ENCODE measurements around the gene LCE6A.

Gene LCE6A, protein sequence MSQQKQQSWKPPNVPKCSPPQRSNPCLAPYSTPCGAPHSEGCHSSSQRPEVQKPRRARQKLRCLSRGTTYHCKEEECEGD

DNA sequence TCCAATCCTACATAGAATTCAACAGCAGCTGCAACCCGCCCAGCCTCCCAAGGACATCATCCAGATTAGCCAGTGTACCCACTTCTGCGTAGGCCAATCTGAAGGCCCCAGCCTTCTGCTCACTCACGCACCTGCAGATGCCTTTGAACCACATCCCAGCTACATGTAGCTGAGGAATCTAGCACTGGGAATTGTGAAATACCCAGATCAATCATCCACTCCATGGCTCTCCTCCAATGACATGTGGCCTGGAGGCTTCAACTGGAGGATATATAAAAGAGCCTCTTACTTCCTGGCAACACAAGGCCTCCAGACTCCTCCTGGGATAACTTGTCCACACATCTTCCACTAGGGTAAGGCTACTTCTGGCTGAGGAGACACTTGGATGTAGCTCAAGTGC lies at the start of gene LCE6A:
TSS of gene LCE6A (plus strand) at position 301 of the 400 bp plus-strand sequence. CDS start 665 bp downstream, outside the sequence.
- no peak for DNase-seq

DNA sequence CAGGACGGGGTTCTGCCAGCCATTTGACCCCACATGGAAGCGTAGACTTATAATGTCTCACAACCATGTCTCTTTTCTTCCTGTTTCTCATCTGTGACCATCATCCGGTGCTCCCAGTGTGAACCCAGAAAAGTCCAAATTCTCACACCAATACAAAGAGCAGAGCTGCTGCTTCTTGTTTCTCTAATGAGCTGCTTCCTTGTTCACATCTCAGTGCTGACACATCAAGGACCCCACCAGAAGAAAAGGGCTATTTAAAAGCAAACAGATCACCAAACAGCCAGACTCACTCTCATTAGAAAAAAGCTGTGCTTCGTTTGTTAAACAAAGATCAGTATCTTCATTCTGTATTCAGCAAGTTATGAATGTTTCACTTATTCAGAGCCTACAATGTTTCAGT lies 47.0 kb upstream of the LCE6A start:
- DNase-seq: no peak

DNA sequence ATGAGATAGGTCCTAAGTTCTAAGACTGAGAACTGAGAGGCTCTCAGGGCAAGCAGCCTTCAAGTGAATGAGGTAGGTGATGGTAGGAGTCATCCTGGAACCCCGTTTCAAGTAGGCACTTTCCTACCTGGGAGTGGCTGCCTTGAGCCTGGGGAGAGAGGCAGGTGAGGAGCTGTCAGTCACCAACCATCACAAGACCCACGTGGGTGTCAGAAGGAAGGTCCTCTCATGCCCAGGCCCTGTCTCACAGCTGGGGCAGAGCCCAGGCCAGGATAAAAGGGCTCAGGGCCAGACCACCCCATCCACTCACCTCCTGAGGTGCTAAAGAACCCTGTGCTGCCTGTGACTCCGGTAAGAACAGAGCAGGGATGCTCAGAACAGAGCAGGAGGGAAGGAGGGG lies 46.2 kb upstream of the LCE6A start, which contains the start of gene LCE1D:
TSS of gene LCE1D (plus strand) at position 301 of the 400 bp plus-strand sequence. CDS start 1,074 bp downstream, outside the sequence.
- no peak for DNase-seq

DNA sequence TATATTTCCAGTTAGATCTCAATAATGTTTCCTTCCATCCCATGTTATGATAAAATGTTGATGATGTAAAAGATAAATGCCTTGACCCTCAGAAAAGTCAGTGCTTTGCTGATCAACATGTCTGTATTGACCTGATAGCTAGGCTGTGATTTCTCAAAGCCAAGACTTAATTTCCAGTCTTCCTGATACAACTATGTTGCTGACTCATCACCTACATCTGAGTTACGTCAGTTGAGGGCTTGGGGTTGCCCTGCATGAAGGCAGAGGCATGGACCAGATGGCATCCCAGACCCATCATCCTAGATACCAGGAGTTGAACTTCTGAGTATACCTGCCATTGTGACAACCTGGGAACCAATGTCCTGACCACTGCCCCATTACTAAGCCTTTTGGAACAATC lies 41.3 kb upstream of the LCE6A start:
- DNase-seq: no peak

DNA sequence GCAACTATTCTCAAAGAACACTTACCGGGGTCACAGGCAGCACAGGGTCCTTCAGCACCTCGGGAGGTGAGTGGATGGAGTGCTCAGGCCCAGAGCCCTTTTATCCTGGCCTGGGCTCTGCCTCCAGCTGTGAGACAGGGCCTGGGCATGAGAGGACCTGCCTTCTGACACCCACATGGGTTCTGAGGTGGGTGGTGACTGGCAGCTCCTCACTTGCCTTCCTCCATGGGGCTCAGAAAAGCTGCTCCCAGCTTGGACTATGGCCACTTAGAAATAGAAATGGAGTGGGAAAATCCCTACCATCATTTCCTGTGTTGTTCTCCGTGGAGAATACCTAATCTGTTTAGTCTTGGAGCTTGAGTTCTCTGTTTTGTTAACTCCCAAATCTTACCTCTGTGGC lies 36.1 kb upstream of the LCE6A start, which contains the start of gene LCE1C:
TSS of gene LCE1C (minus strand) at position 76 of the 400 bp plus-strand sequence. CDS start 1,173 bp downstream, outside the sequence.
- no peak for DNase-seq

DNA sequence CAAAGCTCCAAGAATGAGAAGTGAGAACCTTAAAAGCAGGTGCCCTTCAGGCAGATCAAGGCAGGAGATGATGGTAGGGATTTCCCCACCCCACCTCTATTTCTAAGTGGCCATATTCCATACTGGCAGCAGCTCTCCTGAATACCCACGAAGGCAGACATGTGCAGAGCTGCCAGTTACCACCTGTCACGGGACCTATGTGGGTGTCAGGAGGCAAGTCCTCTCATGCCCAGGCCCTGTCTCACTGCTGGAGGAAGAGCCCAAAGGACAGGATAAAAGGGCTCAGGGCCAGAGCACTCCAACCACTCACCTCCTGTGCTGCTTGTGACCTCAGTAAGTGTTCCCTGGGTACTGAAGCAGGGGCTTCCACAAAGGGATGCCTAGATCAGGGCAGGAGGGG lies 31.6 kb upstream of the LCE6A start:
- DNase-seq: no peak

DNA sequence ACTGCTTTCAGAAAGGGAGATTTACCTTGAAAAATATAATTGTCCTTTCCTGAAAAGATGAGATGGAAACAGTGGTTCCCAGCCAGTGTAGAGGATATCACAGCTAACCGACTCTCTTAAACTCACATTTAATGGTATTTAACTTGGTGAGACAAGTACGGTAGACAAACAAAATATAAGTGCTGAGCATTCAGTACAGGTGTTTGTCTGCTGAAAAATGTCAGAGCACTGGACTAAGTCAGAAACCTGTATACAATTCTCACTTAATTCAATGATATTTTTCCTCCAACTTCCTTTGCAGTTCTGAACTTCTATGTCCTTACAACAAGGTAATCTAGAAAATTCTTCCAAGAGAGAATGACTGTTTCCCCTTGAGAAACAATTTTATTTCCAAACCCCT lies 31.0 kb upstream of the LCE6A start, which contains the start of gene LCE1B:
TSS of gene LCE1B (plus strand) at position 301 of the 400 bp plus-strand sequence. CDS start 476 bp downstream, outside the sequence.
- no peak for DNase-seq

DNA sequence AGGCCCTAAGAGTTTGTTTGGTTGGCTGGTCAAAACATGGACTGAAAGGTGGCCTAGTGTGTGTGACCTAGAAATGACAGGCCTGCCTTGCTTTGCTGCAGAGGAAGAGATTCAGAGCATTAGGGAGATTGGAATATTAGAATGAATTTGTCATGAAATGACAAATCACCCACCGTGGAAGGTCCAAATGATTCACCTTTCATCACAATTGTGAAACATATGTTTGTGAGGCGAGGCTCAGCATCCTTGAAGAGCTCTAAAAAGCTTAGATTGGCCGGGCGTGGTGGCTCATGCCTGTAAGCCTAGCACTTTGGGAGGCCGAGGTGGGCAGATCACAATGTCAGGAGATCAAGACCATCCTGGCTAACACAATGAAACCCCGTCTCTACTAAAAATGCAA lies 25.3 kb upstream of the LCE6A start:
- no peak for DNase-seq

DNA sequence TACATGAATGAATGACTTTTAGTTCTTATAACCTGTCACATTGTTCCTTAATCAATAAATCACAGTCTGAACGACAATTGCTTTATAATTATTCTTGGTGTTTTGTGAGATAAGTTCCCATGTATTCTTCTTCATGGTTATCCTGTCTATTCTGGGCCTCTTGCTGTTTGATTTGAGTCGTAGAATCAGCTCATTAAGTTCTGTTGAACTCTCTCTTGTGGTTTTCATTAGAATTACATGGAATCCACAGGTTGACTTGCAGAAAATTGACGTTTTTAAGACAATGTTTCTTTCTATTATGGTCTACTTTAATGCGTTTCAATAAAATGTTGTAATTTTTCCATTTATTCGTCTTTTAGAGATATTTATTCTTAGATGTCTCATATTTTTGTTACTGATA lies 19.4 kb upstream of the LCE6A start:
- no peak for DNase-seq

DNA sequence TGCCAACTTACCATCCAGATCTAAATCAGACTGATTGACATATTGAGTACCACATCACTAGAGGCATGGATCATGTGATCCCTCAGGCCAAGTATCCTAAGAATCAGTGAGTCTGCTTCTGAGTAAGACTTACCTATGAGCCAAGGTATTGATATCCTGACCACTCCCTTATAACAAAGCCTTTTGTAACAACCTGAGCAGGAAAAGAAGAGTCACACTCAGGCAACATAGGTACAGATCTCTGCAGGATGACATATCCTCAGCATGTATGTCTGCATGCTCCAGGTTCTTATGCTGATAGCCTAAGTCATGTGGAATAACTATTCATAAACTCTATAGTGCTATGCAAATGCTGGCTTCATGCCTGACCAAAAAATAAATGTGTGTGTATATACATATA lies 17.7 kb upstream of the LCE6A start:
- DNase-seq: no peak

DNA sequence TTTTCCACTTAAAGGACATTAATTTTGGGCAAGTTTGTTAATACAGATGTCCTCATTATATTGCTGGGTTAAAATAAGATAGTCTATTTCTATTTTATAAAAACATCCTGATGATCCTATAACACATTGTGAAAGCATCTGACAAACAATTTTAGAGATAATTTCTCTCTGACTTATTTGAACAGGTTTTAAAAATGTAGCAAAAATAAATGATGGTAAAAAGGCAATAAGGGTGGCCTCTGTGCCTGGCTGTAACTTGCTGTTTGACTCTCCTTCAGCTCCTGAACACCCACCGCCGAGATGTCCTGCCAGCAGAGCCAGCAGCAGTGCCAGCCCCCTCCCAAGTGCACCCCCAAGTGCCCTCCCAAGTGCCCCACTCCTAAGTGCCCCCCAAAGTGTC lies 15.5 kb upstream of the LCE6A start, which contains the start of gene LCE1A:
TSS of gene LCE1A (plus strand) at position 301 of the 400 bp plus-strand sequence. CDS start at position 301, 0 bp downstream.
- no peak for DNase-seq

DNA sequence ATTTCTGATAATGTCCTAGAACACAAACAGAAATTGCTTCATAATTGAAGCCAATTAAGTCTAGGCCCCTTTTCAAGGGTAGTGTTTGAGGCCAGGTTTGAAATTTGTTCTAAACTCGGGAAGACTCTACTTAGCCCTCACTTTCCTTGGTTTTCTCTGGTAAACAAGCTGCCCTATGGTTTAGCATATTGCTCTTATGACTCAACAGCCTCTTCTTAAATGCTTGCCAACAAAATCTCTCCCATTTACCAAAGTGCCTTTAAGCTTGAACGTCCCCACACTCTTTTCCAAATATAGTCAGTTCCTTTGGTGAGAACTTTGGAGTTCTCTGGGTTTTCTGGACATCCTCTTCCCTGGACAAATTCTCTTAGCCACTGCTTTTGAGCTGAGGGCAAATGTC lies 5.8 kb upstream of the LCE6A start:
- DNase-seq: no peak

DNA sequence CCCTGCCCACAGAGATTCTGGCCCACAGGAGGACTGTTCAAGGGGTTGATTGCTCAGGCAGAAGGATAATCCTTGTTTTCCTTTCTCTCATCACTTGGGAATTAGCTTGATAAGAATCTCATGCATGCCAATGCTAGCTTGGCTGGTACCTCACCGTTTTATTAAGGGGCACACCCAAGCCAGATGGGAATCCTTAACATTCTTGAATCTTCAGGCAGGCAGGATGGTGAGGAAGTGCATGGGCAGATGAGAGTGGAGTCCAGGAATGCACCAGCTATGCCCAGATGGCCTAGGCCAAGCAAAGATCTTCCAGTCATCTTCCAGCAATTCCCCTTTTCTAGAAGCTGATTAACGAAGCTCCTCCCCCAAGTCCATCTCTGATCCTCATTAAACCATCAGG lies 13.0 kb downstream of the LCE6A start:
- no peak for DNase-seq

DNA sequence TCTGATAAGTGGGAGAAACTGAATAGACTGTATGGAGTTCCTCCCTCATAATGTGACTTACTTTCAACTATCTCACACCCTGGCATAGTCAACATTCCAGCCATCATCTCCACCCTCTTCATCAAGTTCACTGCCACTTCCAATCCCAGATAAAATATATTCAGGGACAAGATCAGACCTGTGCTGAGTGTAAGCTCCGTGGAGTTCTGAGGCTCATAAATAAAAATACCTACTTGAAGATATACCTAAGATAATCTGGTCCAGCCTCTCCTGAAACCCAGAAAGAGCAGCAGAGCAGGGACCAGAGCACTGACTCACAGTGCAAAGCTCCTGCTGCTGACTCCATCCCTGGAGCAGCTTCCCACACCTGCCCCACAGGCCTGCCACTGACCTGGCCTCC lies 15.4 kb downstream of the LCE6A start:
- no peak for DNase-seq

DNA sequence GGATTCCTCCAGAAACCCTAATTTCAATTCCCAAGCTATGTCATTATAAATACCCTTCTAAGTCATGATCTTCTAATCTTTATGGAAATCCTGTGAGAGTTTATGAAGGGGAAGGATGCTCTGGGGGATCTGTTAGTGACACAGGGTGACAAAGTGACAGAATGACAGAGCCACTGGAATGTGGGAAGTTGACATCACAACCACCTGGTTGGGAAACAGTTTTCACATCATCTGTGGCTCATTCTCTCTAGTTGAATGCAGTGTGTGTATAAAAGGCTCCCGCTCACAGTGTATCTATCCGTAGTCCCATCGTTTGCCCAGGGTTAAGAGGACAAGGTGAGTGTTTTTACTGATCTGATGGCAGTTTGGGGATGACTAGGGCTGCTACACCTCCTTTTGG lies 17.0 kb downstream of the LCE6A start, which contains the start of gene LCE7A:
TSS of gene LCE7A (plus strand) at position 301 of the 400 bp plus-strand sequence. CDS start 702 bp downstream, outside the sequence.
- DNase-seq: no peak

DNA sequence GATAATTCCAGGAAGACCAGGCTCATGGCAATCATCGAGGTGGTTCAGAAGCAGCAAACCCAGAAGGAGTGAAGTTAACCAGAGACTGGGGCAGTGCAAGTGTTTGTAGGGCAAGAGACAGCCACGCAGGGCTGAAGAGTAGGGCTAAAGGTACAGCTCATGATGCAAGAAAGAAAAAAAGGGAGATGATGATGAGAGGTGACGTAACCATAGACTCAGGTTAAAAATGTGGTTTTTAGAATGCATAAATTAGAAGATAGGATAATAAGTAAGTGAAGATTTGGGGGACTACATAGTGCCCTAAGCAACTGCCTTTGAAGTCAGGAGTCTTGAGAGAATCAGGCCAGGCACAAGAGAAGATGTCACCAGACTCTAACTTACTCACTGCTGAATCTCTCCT lies 17.5 kb downstream of the LCE6A start:
- no peak for DNase-seq

DNA sequence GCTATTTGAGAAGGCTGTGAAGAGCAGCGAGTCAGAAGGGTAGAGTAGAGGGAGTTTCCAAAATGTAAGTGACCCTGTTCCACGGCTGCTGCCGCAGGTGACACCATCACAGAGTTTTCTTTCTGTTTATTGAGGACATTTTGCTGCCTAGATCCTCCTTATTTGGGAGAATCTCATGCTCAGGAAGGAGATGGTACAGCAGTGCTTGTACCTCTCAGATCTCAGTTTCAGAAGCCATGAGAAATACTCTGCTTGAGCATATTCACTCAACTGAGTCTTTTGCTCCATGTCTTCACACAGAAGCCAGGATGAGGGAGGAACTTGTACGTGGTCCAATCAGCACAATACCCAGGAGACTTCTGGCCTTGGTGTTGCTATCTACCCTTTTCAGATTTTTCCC lies 18.7 kb downstream of the LCE6A start:
- no peak for DNase-seq

DNA sequence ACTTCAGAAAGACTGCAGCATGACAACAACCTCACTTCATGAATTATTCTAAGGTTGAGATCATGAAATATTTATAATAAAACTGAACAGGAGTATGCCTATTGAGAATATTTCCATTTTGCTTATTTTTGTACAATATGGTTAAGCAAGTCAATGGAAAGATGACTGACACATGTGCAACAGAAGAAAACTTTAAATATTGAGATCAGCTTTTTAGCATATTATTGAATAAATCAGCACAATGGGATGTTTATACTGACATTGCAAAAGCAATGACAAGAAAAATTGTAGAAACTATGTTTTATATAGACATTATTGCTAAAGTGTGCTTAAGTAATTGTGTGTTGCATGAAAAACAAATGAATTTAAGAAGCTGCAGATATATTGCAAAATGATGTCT lies 21.8 kb downstream of the LCE6A start:
- no peak for DNase-seq

DNA sequence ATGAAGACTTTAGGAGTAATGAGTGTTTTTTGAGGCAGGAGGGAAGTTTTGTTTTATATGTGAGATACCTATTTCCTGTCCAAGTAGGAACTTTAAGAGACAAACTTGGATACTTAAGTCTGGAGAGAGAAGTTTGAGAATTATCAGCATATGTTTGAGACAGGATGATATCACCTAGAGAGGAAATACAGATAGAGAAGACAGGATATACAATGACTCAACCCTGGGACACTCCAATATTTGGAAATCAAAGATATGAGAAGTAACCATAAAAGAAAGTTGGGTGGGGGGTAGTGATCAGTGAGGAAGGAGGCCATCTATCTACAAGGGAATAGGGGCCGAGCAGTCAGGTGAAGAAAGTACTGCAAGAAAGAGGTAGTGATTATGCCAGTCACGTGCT lies 23.7 kb downstream of the LCE6A start:
- no peak for DNase-seq

DNA sequence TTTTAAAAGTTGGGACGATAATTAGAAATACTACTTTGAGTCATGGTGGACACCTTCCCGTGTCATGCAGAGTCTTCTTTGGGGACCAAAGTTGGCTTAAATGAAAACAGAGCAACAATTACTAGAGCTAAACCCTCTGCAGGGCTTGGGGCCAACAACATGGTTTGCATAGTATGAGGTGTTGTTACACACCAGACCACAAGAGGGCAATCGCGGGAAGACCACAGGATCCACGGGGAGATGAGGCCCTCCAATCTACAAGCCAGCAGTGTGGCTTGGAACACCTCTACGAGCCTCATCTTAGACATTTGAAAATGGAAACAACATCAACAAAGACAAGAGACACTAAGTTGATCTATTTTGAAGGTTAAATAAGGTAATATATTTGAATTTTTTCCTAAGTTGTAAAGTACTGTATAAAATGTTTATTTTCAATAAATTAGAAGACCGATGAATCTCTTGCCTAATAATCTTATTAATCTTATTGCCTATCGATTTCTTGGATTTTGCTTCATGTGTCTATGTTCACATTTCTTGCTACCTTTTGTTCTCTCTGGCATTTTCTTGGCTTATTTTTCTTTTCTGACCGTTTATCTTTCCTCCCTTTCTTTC lies 27.3 kb downstream of the LCE6A start:
- DNase-seq: peak in 44 of 58 donors; percentile 0 to 64 (median 24)

DNA sequence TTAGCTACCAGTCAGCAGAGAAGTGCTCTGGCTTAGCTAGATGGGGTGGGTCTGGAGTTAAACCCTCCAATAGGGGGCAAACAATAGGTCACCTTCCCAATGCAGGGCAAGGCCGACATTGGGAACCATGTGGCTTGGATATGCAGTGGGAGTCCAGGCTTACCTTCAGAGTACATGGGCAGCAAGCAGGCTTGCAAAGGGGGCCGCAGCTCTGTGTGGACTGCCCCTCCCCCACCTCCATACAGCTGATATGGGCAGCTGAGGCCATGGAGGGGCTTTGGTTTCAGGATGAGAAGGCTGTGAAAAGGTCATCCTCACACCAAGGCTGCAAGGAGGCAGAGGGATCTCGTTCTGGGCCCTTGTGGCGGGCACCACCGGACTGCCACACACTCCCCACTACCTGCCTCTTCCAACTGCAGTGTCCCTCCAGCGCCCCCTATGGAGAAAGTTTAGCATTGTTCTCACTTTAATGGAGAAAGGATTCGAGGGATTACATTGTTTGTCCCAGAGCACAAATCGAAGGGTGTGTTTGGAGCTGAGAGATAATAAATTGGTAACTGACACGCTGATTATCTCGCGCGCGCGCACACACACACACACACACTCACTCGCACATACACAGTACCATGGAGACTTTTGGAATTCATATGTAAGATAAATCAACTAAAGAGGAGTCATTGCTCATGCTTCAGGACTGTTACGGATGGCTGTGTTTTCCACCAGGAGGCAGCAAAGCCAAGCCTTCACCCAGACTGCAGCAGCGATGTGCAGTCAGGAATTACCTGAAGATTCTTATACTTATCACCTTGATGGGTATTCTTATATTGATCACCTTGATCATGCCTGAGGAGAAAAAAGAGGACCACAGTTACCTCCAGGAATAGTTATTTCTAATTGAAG lies 28.4 kb downstream of the LCE6A start:
- DNase-seq: peak in 4 of 58 donors; percentile 2 to 16 (median 9)

DNA sequence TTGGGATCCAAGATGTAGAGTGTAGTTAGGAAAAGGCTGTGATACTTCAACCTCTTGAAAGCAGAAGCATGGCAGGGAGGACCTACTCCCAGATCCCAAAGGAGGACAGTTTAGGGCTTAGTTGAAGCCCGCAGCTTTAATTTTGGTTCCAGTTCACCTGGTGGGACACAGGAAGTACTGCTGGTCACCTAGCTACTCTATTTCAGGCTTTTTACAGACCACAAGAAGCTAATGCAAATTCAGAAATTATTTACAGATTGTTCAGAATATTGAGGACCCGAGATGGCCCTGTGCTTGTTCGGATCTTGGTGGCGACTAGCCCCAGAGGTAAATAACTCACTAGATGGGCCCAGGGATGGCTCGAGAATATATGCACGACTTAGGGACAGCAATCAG lies 29.1 kb downstream of the LCE6A start:
- no peak for DNase-seq
